MCF 10A (cell line): ENCODE measurements around the gene PCK2. TPM values are rescaled to one million over a fixed set of nuclear protein-coding genes. Genes with fewer than 3 reads are reported as not detected.

ENCODE experiments used
- BruUV-seq: library from RNA; stranded (reverse); fragments of 400-500 nt; replicated peaks from 2 replicates; lab custom pipeline; 2021; lab: Mats Ljungman, UMichigan
- CTCF ChIA-PET: fragments of 300-600 bp; sonication (Branson Sonifier 250); formaldehyde crosslinking; extraction: SDS; loops from one replicate; lab custom pipeline; 2021; ENCODE audit warnings: antibody characterized with exemption, inconsistent platforms; lab: Yijun Ruan, JAX
- POLR2A ChIA-PET: fragments of 300-600, 350-650 bp; sonication (Branson Sonifier 250); formaldehyde crosslinking; extraction: SDS; loops from one replicate; lab custom pipeline; 2020; ENCODE audit warnings: antibody characterized with exemption, inconsistent platforms; lab: Yijun Ruan, JAX
- DNase-seq: peaks from one replicate; pipeline ENCODE4 v3.0.0-alpha.2; 2018; ENCODE audit not compliant: unreplicated experiment
- H3K27ac Mint-ChIP-seq: one replicate; pipeline ENCODE4 v1.8.0; 2022; ENCODE audit warnings: mild to moderate bottlenecking, low read depth, mixed read lengths; ENCODE audit not compliant: unreplicated experiment
- H3K27me3 Mint-ChIP-seq: one replicate; pipeline ENCODE4 v1.8.0; 2022; ENCODE audit warnings: mixed read lengths; ENCODE audit not compliant: insufficient read depth, unreplicated experiment
- H3K36me3 Mint-ChIP-seq: one replicate; pipeline ENCODE4 v1.8.0; 2022; ENCODE audit warnings: mild to moderate bottlenecking, moderate library complexity, mixed read lengths; ENCODE audit not compliant: insufficient read depth, unreplicated experiment
- H3K4me1 Mint-ChIP-seq: one replicate; pipeline ENCODE4 v1.8.0; 2022; ENCODE audit warnings: mixed read lengths; ENCODE audit not compliant: insufficient read depth, unreplicated experiment
- H3K4me3 Mint-ChIP-seq: one replicate; pipeline ENCODE4 v1.8.0; 2022; ENCODE audit warnings: mild to moderate bottlenecking, moderate library complexity, mixed read lengths; ENCODE audit not compliant: unreplicated experiment
- H3K9me3 Mint-ChIP-seq: one replicate; pipeline ENCODE4 v1.8.0; 2022; ENCODE audit warnings: mixed read lengths; ENCODE audit not compliant: unreplicated experiment
- CTCF ChIP-seq: fragments of 200-600 bp; IDR thresholded peaks from one replicate; pipeline ENCODE4 v1.8.0; 2022; ENCODE audit warnings: antibody characterized with exemption, mild to moderate bottlenecking; ENCODE audit not compliant: unreplicated experiment
- intact Hi-C: fragments of 100-400 bp; cut with micrococcal nuclease; formaldehyde crosslinking; loops from 2 replicates; pipeline ENCODE4 v1.14.1; 2022
- total RNA-seq: library from RNA; stranded (reverse); gene quantifications from 2 replicates; pipeline ENCODE4 v1.2.3, GENCODE V29; 2022

The PCK2 gene
- total RNA-seq, 1 experiment from 2014 or later = 112 TPM

GRCh38 chr14:24065408-24065807 lies 28.7 kb upstream of the PCK2 start:
- TF ChIP-seq CTCF = no peak
- Mint-ChIP-seq H3K9me3 (no peaks in the 10 kb centered on the region), H3K27me3 (peaks cover 34% of the 10 kb centered on the region), H3K27ac (no peak overlapping the region), H3K36me3 (no peaks in the 10 kb centered on the region), H3K4me1 (no peaks in the 10 kb centered on the region), H3K4me3 (no peak overlapping the region)
- no peak for DNase-seq
- BruUV-seq = no TSS peak
- ChIA-PET POLR2A (interaction anchor here (0.6 kb wide), 1 partner anchor 15 kb away, joined by 3 read pairs; no protein-coding TSS in a partner anchor), CTCF (interaction anchor here (0.6 to 1.0 kb wide), 3 partner anchors 15 to 26 kb away, joined by 3 to 4 read pairs (median 3); no protein-coding TSS in a partner anchor)
- intact Hi-C loops = no loop called here

- no peak for TF ChIP-seq CTCF
- Mint-ChIP-seq H3K4me1 (no peaks in the 10 kb centered on the region), H3K36me3 (no peaks in the 10 kb centered on the region), H3K9me3 (no peaks in the 10 kb centered on the region), H3K27ac (no peak overlapping the region), H3K4me3 (no peak overlapping the region), H3K27me3 (peaks cover 46% of the 10 kb centered on the region)
- no peak for DNase-seq
- ChIA-PET POLR2A (no interaction called here), CTCF (interaction anchor here (0.5 to 1.1 kb wide), 3 partner anchors 8 to 802 kb away, joined by 3 read pairs; no protein-coding TSS in a partner anchor)
- intact Hi-C loops = no loop called here
- no TSS peak for BruUV-seq
Observed at GRCh38 chr14:24066496-24067132, 27.5 kb upstream of the PCK2 start.

- CTCF ChIA-PET = interaction anchor here (0.5 to 1.1 kb wide), 3 partner anchors 9 to 803 kb away, joined by 3 read pairs; no protein-coding TSS in a partner anchor
- H3K27me3 Mint-ChIP-seq = peaks cover 54% of the 10 kb centered on the region
- BruUV-seq = no TSS peak
- POLR2A ChIA-PET = no interaction called here
- no peak overlapping the region for H3K4me3 Mint-ChIP-seq
- TF ChIP-seq CTCF = no peak
- no peaks in the 10 kb centered on the region for H3K4me1 Mint-ChIP-seq
- intact Hi-C loops = no loop called here
- DNase-seq = no peak
- no peaks in the 10 kb centered on the region for H3K36me3 Mint-ChIP-seq
- no peak overlapping the region for H3K27ac Mint-ChIP-seq
- no peaks in the 10 kb centered on the region for H3K9me3 Mint-ChIP-seq
Observed at GRCh38 chr14:24067133-24068082, 26.7 kb upstream of the PCK2 start.
